Measurements from ENCODE around the gene MOSMO. TPM values are rescaled to one million over a fixed set of nuclear protein-coding genes. Genes with fewer than 3 reads are reported as not detected.
"Not testable (repeated sequence)": the region's sequence is repeated elsewhere in the genome, so short reads cannot be mapped to it uniquely, and the experiment has no call there.

MOSMO gene
- total RNA-seq, 2 donors from 2014 or later = 6.2 to 8.6 TPM

GRCh38 chr16:22124583-22125284 is 116.8 kb downstream of the MOSMO start:
- H3K4me1 Mint-ChIP-seq = no peaks in the 10 kb centered on the region
- H3K4me3 Mint-ChIP-seq = no peak overlapping the region
- DNase-seq (no peak), ATAC-seq (no peak)
- no peaks in the 10 kb centered on the region for H3K9me3 ChIP-seq (ENCODE audit: control insufficient read depth, low read length, poor library complexity, severe bottlenecking)
- no peaks in the 10 kb centered on the region for H3K27me3 Mint-ChIP-seq
- H3K36me3 Mint-ChIP-seq (ENCODE audit: low read depth) = no peaks in the 10 kb centered on the region
- H3K27ac Mint-ChIP-seq = no peak overlapping the region

- Mint-ChIP-seq H3K27ac (no peak overlapping the region), H3K4me3 (no peak overlapping the region), H3K27me3 (no peaks in the 10 kb centered on the region), H3K36me3 (ENCODE audit: low read depth) (no peaks in the 10 kb centered on the region), H3K4me1 (no peaks in the 10 kb centered on the region)
- ATAC-seq (no peak), DNase-seq (no peak)
- no peaks in the 10 kb centered on the region for H3K9me3 ChIP-seq (ENCODE audit: control insufficient read depth, low read length, poor library complexity, severe bottlenecking)
These were observed 118.2 kb downstream of the MOSMO start for GRCh38 chr16:22126037-22126558.

- DNase-seq; H3K27me3 Mint-ChIP-seq; H3K36me3 Mint-ChIP-seq (ENCODE audit: low read depth); H3K27ac Mint-ChIP-seq; H3K4me1 Mint-ChIP-seq; H3K4me3 Mint-ChIP-seq; H3K9me3 ChIP-seq (ENCODE audit: control insufficient read depth, low read length, poor library complexity, severe bottlenecking); ATAC-seq: not testable (repeated sequence)
These were observed 120.6 kb downstream of the MOSMO start for GRCh38 chr16:22128537-22128936.

- no peaks in the 10 kb centered on the region for H3K36me3 Mint-ChIP-seq (ENCODE audit: low read depth)
- no peaks in the 10 kb centered on the region for H3K4me1 Mint-ChIP-seq
These were observed 122.6 kb downstream of the MOSMO start for GRCh38 chr16:22130528-22130927.

GRCh38 chr16:22132801-22133200 is 124.9 kb downstream of the MOSMO start:
- ATAC-seq = no peak
- no peak for DNase-seq
- H3K9me3 ChIP-seq (ENCODE audit: control insufficient read depth, low read length, poor library complexity, severe bottlenecking) = no peaks in the 10 kb centered on the region
- no peaks in the 10 kb centered on the region for H3K36me3 Mint-ChIP-seq (ENCODE audit: low read depth)
- no peak overlapping the region for H3K4me3 Mint-ChIP-seq
- no peaks in the 10 kb centered on the region for H3K4me1 Mint-ChIP-seq
- peaks cover 8% of the 10 kb centered on the region for H3K27me3 Mint-ChIP-seq
- H3K27ac Mint-ChIP-seq = no peak overlapping the region

More at GRCh38 chr16:22130528-22130927, 122.6 kb downstream of the MOSMO start:
- no peak overlapping the region for H3K27ac Mint-ChIP-seq
- DNase-seq (no peak), ATAC-seq (no peak)
- no peaks in the 10 kb centered on the region for H3K27me3 Mint-ChIP-seq
- no peaks in the 10 kb centered on the region for H3K9me3 ChIP-seq (ENCODE audit: control insufficient read depth, low read length, poor library complexity, severe bottlenecking)
- no peak overlapping the region for H3K4me3 Mint-ChIP-seq

Other genes starting within 250 kb of the MOSMO start
- gene NPIPB4, start 150.4 kb upstream of the MOSMO start, total RNA-seq = 100 to 1,000 TPM; 364 to 404 TPM
- gene UQCRC2, start 54.8 kb upstream of the MOSMO start, total RNA-seq = 100 to 1,000 TPM; 169 to 201 TPM
- not detected for gene PDZD9, start 7.0 kb upstream of the MOSMO start, total RNA-seq
- under 1 TPM; 0.16 to 0.90 TPM for gene VWA3A, start 84.4 kb downstream of the MOSMO start, total RNA-seq
- 1 to 10 TPM; 1.5 to 2.3 TPM for gene SDR42E2, start 154.4 kb downstream of the MOSMO start, total RNA-seq
- 10 to 100 TPM; 14.4 to 14.7 TPM for gene EEF2K, start 198.2 kb downstream of the MOSMO start, total RNA-seq